Transverse colon (tissue), 4 donors: ENCODE data around the gene GJE1. TPM values are rescaled to one million over a fixed set of nuclear protein-coding genes. Genes with fewer than 3 reads are reported as not detected.
"Not testable (repeated sequence)": the region's sequence is repeated elsewhere in the genome, so short reads cannot be mapped to it uniquely, and the experiment has no call there.

Experiments used
- DNase-seq: peaks from one replicate; pipeline ENCODE4 v3.0.0-alpha.2; 2019
- H3K27ac ChIP-seq, 4 donors: fragments of 200-600 bp; sonication (generic); 2 replicates each; pipeline ENCODE4 v1.5.1; 2016 to 2018; ENCODE audit warnings: inconsistent platforms in 4 of 4
- H3K27me3 ChIP-seq: fragments of 200-600 bp; sonication (generic); 2 replicates; pipeline ENCODE4 v1.5.1; 2017; ENCODE audit warnings: inconsistent platforms
- H3K36me3 ChIP-seq, 4 donors: fragments of 200-600 bp; sonication (generic); 2 replicates each; pipeline ENCODE4 v1.5.1; 2017 to 2019; ENCODE audit warnings: inconsistent platforms in 4 of 4
- H3K4me1 ChIP-seq, 4 donors: fragments of 200-600 bp; sonication (generic); 2 replicates each; pipeline ENCODE4 v1.5.1; 2017 to 2020; ENCODE audit warnings: inconsistent platforms in 4 of 4
- H3K4me3 ChIP-seq, 4 donors: fragments of 200-600 bp; sonication (generic); 1 replicate in 1 of 4; 2 replicates in 3 of 4; pipeline versions ENCODE4 v1.5.1 to v1.6.1; 2017 to 2019; ENCODE audit warnings: inconsistent platforms in 4 of 4
- H3K9me3 ChIP-seq, 2 donors: fragments of 200-600 bp; sonication (generic); 2 replicates each; pipeline ENCODE4 v1.5.1; 2017 to 2019; ENCODE audit warnings: inconsistent platforms in 2 of 2
- EP300 ChIP-seq: sonication (generic); formaldehyde crosslinking; IDR thresholded peaks from one replicate; pipeline ENCODE4 v1.6.1; 2017; ENCODE audit warnings: antibody characterized with exemption, low read depth
- POLR2A ChIP-seq: fragments of 450-650 bp; IDR thresholded peaks from one replicate; pipeline ENCODE4 v1.6.1; 2016; ENCODE audit warnings: antibody characterized with exemption, mild to moderate bottlenecking, moderate library complexity
- POLR2AphosphoS5 ChIP-seq, 3 donors: sonication (generic); formaldehyde crosslinking; IDR thresholded peaks; one replicate each; pipeline ENCODE4 v1.6.1; 2016; ENCODE audit warnings: antibody characterized with exemption in 3 of 3
- WGBS, 2 donors: methylation state at CpG; one replicate each; pipeline ENCODE4 v1.1.5; 2018; ENCODE audit warnings: low coverage in 1 of 2; 5-methylcytosine and 5-hydroxymethylcytosine counted together
- in situ Hi-C, 4 donors: fragments of 200-750 bp; cut with MboI; loops; one replicate each; pipeline versions ENCODE4 v1.15.0 to v1.15.1; 2017; ENCODE audit warnings: low sequenced_read_pairs in 3 of 4, low pct_ligation_motif_present in 1 of 4, low pct_unique_long_range_greater_than_20kb in 1 of 4
- intact Hi-C: fragments of 100-400 bp; cut with DNase I; formaldehyde crosslinking; loops from one replicate; pipeline ENCODE4 v1.15.1; 2023; ENCODE audit warnings: low total_unique reads
- total RNA-seq, 4 donors: library from RNA; depleted of rRNA; stranded (reverse); fragments of >200 nt; gene quantifications; one replicate each; pipeline ENCODE4 v1.1.0, GENCODE V29; 2016
- TF ChIP-seq, protein P1 (sequence below), 5 experiments: fragments of 200-600 bp in 3 of 5; fragments of 450-650 bp in 2 of 5; sonication (generic) in 3 of 5; IDR thresholded peaks; 1 replicate in 2 of 5; 2 replicates in 3 of 5; pipeline ENCODE4 v1.5.1; 2016 to 2017; ENCODE audit warnings: antibody characterized with exemption in 5 of 5, inconsistent platforms in 3 of 5, mild to moderate bottlenecking in 2 of 5, moderate library complexity in 1 of 5

GJE1 gene
- total RNA-seq, 4 donors from 2014 or later: not detected

DNA sequence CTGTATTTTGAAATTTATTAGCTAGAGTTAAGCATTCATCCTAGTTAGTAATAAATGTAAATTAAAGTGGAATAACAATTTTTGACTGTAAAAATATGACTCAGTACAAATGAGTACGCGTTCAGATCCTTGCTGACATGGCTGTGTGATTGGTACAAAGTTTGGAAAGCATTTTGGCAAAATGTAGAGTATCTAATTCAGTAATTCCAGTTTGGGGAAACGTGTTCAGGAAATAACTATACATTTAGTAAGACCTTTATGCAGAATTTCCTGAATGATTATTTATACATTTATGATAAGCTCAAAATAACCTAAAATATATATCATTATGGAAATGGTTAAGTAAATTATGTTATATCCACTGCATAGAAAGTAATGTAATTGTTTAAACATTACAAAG lies 22.4 kb downstream of the GJE1 start:
- in situ Hi-C loops: loop anchor here in 3 of 4 donors (25.0 kb wide), 1 partner anchor 232 kb away; no protein-coding TSS in a partner anchor
- Histone ChIP-seq H3K4me3 (no peak overlapping the region), H3K4me1 (peaks cover 0 to 11% (median 2%) of the 10 kb centered on the region in 4 donors), H3K27ac (no peak overlapping the region), H3K27me3 (no peaks in the 10 kb centered on the region), H3K36me3 (no peaks in the 10 kb centered on the region), H3K9me3 (no peaks in the 10 kb centered on the region)
- TF ChIP-seq POLR2AphosphoS5 (IDR thresholded peaks at IDR 0.05): no peak
- no peak for TF ChIP-seq EP300
- no peak for TF ChIP-seq POLR2A
- TF ChIP-seq, protein P1, sequence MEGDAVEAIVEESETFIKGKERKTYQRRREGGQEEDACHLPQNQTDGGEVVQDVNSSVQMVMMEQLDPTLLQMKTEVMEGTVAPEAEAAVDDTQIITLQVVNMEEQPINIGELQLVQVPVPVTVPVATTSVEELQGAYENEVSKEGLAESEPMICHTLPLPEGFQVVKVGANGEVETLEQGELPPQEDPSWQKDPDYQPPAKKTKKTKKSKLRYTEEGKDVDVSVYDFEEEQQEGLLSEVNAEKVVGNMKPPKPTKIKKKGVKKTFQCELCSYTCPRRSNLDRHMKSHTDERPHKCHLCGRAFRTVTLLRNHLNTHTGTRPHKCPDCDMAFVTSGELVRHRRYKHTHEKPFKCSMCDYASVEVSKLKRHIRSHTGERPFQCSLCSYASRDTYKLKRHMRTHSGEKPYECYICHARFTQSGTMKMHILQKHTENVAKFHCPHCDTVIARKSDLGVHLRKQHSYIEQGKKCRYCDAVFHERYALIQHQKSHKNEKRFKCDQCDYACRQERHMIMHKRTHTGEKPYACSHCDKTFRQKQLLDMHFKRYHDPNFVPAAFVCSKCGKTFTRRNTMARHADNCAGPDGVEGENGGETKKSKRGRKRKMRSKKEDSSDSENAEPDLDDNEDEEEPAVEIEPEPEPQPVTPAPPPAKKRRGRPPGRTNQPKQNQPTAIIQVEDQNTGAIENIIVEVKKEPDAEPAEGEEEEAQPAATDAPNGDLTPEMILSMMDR (IDR thresholded peaks at IDR 0.05): no peak
- intact Hi-C loops: no loop called here
- DNase-seq: no peak
- WGBS, 2 donors: 91 to 94% methylated on average over 3 of the region's 3 CpGs

DNA sequence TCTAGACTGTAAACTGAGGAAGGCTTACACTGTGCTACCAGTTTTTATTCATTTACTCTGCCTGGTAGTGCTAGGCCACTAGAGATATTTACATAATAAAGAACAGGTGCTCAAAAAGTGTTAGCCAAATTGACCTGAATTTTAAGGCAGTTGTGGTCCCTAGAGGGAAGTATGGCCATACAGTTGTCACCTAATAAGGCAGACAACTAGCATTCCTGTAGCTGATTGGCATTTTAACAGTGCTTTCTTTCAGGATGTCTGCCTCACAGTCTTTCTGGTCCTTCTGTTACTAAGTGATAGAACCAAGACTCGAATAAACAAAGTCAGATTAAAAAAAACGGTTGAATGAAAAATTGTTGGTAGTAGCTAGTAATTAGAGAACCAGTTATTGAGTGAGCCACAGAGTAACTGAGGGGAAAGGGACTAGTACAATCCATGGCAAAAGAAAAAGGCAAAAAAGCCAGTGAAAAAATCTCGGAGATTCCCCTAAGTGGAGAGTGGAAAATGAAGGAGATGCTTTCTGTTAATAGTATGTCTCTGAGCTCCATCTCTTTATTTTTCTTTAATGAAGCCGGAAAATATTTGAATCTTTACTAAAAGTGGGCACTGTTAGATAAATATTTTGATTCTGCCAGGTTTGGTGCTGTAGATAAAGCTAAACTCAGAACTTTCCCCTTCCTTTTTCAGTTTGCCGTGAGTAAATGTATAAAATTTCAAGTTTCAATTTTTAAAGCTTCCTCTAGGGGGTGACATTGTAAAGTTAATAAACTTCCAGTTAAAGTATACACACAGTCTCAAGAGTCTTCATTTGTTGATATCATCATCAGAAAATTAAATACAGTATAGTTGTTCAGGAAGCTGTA lies 23.4 kb downstream of the GJE1 start:
- TF ChIP-seq, protein P1 (IDR thresholded peaks at IDR 0.05): peak; percentile 23 to 43 (median 27)
- no peak for TF ChIP-seq EP300
- in situ Hi-C loops: loop anchor here in 3 of 4 donors (25.0 kb wide), 1 partner anchor 231 kb away; no protein-coding TSS in a partner anchor
- no peak overlapping the region for H3K27ac ChIP-seq

DNA sequence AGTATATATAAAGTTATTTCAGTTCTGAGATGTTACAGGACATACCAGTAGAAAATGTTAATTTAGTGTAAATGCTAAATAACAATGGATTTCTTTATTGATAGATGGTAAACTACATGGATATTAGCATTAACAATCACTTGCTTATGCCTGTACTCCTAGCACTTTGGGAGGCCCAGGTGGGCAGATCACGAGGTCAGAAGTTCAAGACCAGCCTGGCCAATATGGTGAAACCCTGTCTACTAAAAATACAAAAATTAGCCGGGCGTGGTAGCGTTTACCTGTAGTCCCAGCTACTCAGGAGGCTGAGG lies 24.0 kb downstream of the GJE1 start:
- H3K4me1 ChIP-seq: peaks cover 0 to 21% (median 2%) of the 10 kb centered on the region in 4 donors
- DNase-seq, H3K9me3 ChIP-seq, H3K27ac ChIP-seq, intact Hi-C loops, H3K27me3 ChIP-seq, H3K4me3 ChIP-seq, H3K36me3 ChIP-seq: not testable (repeated sequence)
- in situ Hi-C loops: loop anchor here in 3 of 4 donors (25.0 kb wide), 1 partner anchor 231 kb away; no protein-coding TSS in a partner anchor
- WGBS, 2 donors: 89 to 96% methylated on average over 3 to 4 of the region's 4 CpGs

More for the DNA sequence above, 23.4 kb downstream of the GJE1 start:
- WGBS, 2 donors: 48 to 52% methylated on average over 5 of the region's 5 CpGs
- H3K27me3 ChIP-seq: no peaks in the 10 kb centered on the region
- H3K36me3 ChIP-seq: no peaks in the 10 kb centered on the region
- H3K4me1 ChIP-seq: peaks cover 0 to 15% (median 2%) of the 10 kb centered on the region in 4 donors
- DNase-seq: no peak
- no peak overlapping the region for H3K4me3 ChIP-seq
- no peaks in the 10 kb centered on the region for H3K9me3 ChIP-seq
- intact Hi-C loops: no loop called here

DNA sequence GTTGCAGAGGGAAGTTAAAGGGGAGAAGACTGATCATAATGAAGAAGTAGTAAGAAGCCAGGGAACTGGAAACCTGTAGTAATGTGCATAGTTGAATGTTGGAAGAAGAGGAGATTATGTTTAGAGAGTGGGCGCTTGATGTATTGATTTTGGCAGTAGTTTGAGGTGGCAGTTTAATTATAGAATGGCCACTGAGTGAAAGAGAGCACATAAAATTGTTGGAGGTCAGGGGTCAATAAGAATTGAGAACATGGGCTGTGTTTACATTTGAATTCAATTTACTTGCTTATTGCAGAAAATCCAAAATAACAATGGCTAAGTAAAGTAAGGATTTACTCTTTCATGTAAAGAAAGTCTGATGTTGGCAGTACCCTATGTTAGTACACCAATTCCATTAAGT lies 30.1 kb downstream of the GJE1 start:
- 69 to 79% methylated on average over 1 of the region's 1 CpG for WGBS, 2 donors
- Histone ChIP-seq H3K4me1 (peaks cover 0 to 15% (median 0%) of the 10 kb centered on the region in 4 donors), H3K27me3 (no peaks in the 10 kb centered on the region), H3K9me3 (no peaks in the 10 kb centered on the region), H3K27ac (no peak overlapping the region), H3K4me3 (no peak overlapping the region), H3K36me3 (peaks cover 0 to 12% (median 2%) of the 10 kb centered on the region in 4 donors)
- TF ChIP-seq, protein P1 (IDR thresholded peaks at IDR 0.05): no peak
- TF ChIP-seq EP300 (no peak), POLR2A (no peak), POLR2AphosphoS5 (IDR thresholded peaks at IDR 0.05) (no peak)
- intact Hi-C loops (no loop called here), in situ Hi-C loops (loop anchor here in 3 of 4 donors (25.0 kb wide), 1 partner anchor 225 kb away; no protein-coding TSS in a partner anchor)
- no peak for DNase-seq
